Colonic mucosa (tissue), 4 donors: Measurements from ENCODE around the gene PLK1. TPM values are rescaled to one million over a fixed set of nuclear protein-coding genes. Genes with fewer than 3 reads are reported as not detected.
"Not testable (repeated sequence)": the region's sequence is repeated elsewhere in the genome, so short reads cannot be mapped to it uniquely, and the experiment has no call there.

Experiments used
- DNase-seq: peaks from one replicate; pipeline ENCODE4 v3.0.0-alpha.2; 2020
- H3K27ac ChIP-seq: fragments of 200-600 bp; one replicate; pipeline ENCODE4 v1.8.0; 2021
- H3K27me3 ChIP-seq: fragments of 200-600 bp; one replicate; pipeline ENCODE4 v1.8.0; 2021
- H3K36me3 ChIP-seq: fragments of 200-600 bp; one replicate; pipeline ENCODE4 v1.8.0; 2021
- H3K4me1 ChIP-seq: fragments of 200-600 bp; one replicate; pipeline ENCODE4 v1.8.0; 2021; ENCODE audit warnings: mild to moderate bottlenecking
- H3K4me3 ChIP-seq: fragments of 200-600 bp; one replicate; pipeline ENCODE4 v1.8.0; 2021
- H3K9ac ChIP-seq, 2 donors: one replicate each; pipeline ENCODE4 v1.7.0; 2013; ENCODE audit warnings: control low read depth in 2 of 2, low read depth in 2 of 2, low read length in 2 of 2
- H3K9me3 ChIP-seq: fragments of 200-600 bp; one replicate; pipeline ENCODE4 v1.8.0; 2021
- intact Hi-C: fragments of 100-400 bp; cut with DNase I; formaldehyde crosslinking; loops from one replicate; pipeline ENCODE4 v1.14.1; 2022
- total RNA-seq, 2 donors: library from RNA; stranded (reverse); fragmentation: NEBNext Ultra II Directional in 1 of 2; extraction: Animal tissue kit (Norgen Biotek cat#: 25700) in 1 of 2; gene quantifications; one replicate each; pipeline ENCODE4 v1.2.1, GENCODE V29; 2021
- TF ChIP-seq, protein P1 (sequence below): fragments of 200-600 bp; IDR thresholded peaks from one replicate; pipeline ENCODE4 v1.8.0; 2022; ENCODE audit warnings: antibody characterized with exemption, mild to moderate bottlenecking
- donor health status: healthy.
- donor health status: DM: no; HTN: no; CAD: no.
- donor health status: DM: no; HTN: no; CAD: no.

PLK1 gene
- total RNA-seq, 2 donors from 2014 or later: 17.6 to 84.7 TPM

DNA sequence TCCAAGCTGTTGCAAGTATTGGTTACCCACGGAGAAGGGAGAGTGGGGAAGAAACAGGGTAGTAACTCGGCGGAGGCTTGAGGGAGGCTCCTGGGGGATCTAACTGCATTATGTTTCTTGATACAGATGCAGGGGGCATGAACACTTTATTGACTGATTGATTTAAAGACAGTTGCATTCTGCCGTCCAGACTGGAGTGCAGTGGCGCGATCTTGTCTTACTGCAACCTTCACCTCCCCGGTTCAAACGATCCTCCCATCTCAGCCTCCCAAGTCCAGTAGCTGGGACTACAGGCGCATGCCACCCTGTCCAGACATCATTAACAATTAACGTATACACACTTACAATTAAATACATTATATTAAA lies 49.4 kb downstream of the PLK1 start:
- TF ChIP-seq, protein P1, sequence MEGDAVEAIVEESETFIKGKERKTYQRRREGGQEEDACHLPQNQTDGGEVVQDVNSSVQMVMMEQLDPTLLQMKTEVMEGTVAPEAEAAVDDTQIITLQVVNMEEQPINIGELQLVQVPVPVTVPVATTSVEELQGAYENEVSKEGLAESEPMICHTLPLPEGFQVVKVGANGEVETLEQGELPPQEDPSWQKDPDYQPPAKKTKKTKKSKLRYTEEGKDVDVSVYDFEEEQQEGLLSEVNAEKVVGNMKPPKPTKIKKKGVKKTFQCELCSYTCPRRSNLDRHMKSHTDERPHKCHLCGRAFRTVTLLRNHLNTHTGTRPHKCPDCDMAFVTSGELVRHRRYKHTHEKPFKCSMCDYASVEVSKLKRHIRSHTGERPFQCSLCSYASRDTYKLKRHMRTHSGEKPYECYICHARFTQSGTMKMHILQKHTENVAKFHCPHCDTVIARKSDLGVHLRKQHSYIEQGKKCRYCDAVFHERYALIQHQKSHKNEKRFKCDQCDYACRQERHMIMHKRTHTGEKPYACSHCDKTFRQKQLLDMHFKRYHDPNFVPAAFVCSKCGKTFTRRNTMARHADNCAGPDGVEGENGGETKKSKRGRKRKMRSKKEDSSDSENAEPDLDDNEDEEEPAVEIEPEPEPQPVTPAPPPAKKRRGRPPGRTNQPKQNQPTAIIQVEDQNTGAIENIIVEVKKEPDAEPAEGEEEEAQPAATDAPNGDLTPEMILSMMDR: no peak
- Histone ChIP-seq H3K27ac (no peak overlapping the region), H3K4me1 (no peaks in the 10 kb centered on the region), H3K9ac (no peak overlapping the region), H3K4me3 (no peak overlapping the region), H3K9me3 (no peaks in the 10 kb centered on the region), H3K36me3 (no peaks in the 10 kb centered on the region), H3K27me3 (no peaks in the 10 kb centered on the region)
- intact Hi-C loops: no loop called here
- no peak for DNase-seq

DNA sequence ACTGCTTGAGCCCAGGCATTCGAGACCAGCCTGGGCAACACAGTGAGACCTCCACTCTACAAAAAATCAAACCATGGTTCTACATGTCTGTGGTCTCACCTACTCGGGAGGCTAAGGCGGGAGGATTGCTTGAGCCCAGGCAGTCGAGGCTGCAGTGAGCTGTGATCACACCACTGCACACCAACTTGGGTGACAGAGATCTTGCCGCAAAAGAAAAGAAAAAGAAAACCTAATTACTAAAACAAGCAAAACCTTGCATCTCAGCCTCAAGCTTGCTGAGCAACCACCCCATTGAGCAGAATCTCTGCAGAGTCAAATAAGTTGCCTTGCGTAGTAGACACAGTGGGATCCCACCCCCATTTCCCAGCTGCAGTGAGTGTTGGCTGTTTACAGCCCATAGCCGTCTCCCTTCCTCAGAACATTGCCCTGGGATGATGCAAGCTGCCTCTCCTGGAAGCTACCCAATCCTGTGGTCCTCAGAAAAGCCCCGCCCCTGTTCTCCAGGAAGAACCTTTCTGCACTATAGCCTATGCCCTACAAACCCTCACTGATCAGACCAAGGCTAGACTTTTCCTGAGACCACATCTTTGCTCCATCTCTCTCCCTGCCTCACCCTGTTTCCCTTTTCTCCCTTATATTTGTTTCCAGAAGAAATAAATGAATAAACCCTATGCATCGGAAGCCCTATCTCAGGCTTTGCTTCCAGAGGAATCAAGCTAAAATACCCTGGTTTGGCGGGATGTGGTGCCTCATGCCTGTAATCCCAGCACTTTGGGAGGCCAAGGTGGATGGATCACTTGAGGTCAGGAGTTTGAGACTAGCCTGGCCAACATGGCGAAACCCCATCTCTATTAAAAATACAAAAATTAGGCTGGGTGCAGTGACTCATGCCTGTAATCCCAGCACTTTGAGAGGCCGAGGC lies 51.1 kb downstream of the PLK1 start:
- no peak overlapping the region for H3K27ac ChIP-seq
- TF ChIP-seq, protein P1: no peak
- H3K9me3 ChIP-seq: no peaks in the 10 kb centered on the region
- H3K4me3 ChIP-seq: no peak overlapping the region
- no peaks in the 10 kb centered on the region for H3K27me3 ChIP-seq
- DNase-seq: peak; percentile 83
- intact Hi-C loops: no loop called here
- H3K9ac ChIP-seq: peak overlapping the region in 1 of 2 donors; percentile 35
- no peaks in the 10 kb centered on the region for H3K36me3 ChIP-seq
- H3K4me1 ChIP-seq: no peaks in the 10 kb centered on the region

DNA sequence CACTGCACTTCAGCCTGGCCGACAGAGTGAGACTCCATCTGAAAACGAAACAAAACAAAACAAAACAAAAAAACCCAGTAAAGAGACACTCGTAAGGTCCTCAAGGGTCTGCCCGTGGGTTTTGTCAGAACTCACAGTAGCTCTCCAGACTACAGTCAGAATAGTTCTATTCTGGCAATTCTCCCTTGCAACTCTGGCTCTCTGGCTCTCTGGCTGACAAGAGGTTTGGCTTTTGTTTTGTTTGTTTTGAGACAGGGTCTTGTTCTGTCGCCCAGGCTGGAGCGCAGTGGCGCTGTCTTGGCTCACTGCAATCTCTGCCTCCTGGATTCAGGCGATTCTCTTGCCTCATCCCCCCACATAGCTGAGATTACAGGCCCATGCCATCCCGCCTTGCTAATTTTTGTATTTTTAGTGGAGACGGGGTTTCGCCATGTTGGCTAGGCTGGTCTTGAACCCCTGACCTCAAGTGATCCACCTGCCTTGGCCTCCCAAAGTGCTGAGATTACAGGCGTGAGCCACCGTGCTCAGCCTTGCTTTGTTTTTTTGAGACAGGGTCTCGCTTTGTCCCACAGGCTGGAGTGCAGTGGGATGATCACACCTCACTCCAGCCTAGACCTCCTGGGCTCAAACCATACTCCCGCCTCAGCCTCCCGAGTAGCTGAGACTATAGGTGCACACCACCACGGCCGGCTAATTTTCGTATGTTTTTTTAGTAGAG lies 55.6 kb downstream of the PLK1 start:
- H3K9me3 ChIP-seq: no peaks in the 10 kb centered on the region
- H3K4me3 ChIP-seq: no peak overlapping the region
- H3K9ac ChIP-seq: no peak overlapping the region
- TF ChIP-seq, protein P1: no peak
- no peaks in the 10 kb centered on the region for H3K27me3 ChIP-seq
- intact Hi-C loops: no loop called here
- H3K27ac ChIP-seq: no peak overlapping the region
- DNase-seq: no peak
- H3K4me1 ChIP-seq: no peaks in the 10 kb centered on the region
- H3K36me3 ChIP-seq: no peaks in the 10 kb centered on the region

DNA sequence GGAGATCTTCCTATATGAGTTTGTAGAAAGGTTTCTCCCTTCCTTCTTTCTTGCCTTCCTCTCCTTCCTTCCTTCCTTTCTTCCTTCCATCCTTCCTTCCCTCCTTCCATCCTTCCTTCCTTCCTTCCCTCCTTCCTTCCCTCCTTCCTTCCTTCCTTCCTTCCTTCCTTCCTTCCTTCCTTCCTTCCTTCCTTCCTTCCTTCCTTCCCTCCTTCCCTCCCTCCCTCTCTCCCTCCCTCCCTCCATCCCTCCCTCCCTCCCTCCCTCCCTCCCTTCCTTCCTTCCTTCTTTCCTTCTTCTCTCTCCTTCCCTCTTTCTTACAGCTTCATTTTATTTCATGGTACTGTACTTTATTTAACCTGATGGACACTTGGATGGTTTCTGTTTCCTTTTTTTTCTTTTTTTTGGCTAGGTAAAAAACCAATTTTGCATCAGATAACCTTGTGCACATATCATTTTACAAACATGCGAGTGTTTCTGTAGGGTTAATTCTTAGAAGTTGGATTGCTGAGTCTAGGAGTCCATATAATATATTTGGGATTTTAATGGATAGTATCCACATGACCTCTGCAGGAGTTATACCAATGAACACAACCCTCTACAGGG lies 58.8 kb downstream of the PLK1 start:
- not testable (repeated sequence) for H3K4me1 ChIP-seq, H3K27me3 ChIP-seq, H3K9ac ChIP-seq, H3K4me3 ChIP-seq, H3K27ac ChIP-seq, H3K36me3 ChIP-seq, DNase-seq, H3K9me3 ChIP-seq
- intact Hi-C loops: loop anchor here (5.0 kb wide), 3 partner anchors 65 to 300 kb away; no protein-coding TSS in a partner anchor

DNA sequence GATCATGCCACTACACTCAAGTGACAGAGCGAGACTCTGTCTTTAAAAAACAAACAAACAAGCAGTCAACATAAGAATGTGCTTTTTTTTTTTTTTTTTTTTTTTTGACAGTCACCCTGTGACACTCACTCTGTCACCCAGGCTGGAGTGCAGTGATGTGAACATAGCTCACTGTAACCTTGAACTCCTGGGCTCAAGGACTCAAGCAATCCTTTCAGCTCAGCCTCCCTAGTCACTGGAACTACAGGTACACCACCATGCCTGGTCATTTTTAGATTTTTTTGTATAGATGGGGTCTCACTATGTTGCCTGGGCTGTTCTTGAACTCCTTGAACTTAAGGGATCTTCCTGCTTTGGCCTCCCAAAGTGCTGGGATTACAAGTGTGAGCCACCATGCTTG lies 60.8 kb downstream of the PLK1 start:
- intact Hi-C loops: loop anchor here (5.0 kb wide), 3 partner anchors 63 to 298 kb away; no protein-coding TSS in a partner anchor
- H3K4me1 ChIP-seq: no peaks in the 10 kb centered on the region
- no peak for DNase-seq
- TF ChIP-seq, protein P1: no peak
- H3K4me3 ChIP-seq: no peak overlapping the region
- H3K9ac ChIP-seq: no peak overlapping the region
- H3K27me3 ChIP-seq: no peaks in the 10 kb centered on the region
- H3K27ac ChIP-seq: no peak overlapping the region
- H3K36me3 ChIP-seq: no peaks in the 10 kb centered on the region
- no peaks in the 10 kb centered on the region for H3K9me3 ChIP-seq

Other genes with a start within 250 kb of the PLK1 start
- gene COG7, start 225.7 kb upstream of the PLK1 start, total RNA-seq: 10 to 100 TPM; 31.4 to 40.0 TPM
- 10 to 100 TPM; 45.3 to 48.0 TPM for gene GGA2, start 168.4 kb upstream of the PLK1 start, total RNA-seq
- gene EARS2, start 121.5 kb upstream of the PLK1 start, total RNA-seq: 10 to 100 TPM; 12.3 to 28.7 TPM
- gene UBFD1, start 121.2 kb upstream of the PLK1 start, total RNA-seq: 10 to 100 TPM; 32.4 to 62.4 TPM
- gene NDUFAB1, start 82.6 kb upstream of the PLK1 start, total RNA-seq: 100 to 1,000 TPM; 136 to 212 TPM
- gene PALB2, start 37.6 kb upstream of the PLK1 start, total RNA-seq: 10 to 100 TPM in 1 of 2 donors, 1 to 10 TPM in 1; 8.2 to 13.3 TPM
- 10 to 100 TPM; 61.5 to 62.1 TPM for gene DCTN5, start 37.4 kb upstream of the PLK1 start, total RNA-seq
- gene ERN2, start 34.3 kb downstream of the PLK1 start, total RNA-seq: 100 to 1,000 TPM; 121 to 191 TPM
- 100 to 1,000 TPM in 1 of 2 donors, 10 to 100 TPM in 1; 36.0 to 261 TPM for gene CHP2, start 76.1 kb downstream of the PLK1 start, total RNA-seq
- 10 to 100 TPM in 1 of 2 donors, 1 to 10 TPM in 1; 2.5 to 10.7 TPM for gene PRKCB, start 157.1 kb downstream of the PLK1 start, total RNA-seq